SH-SY5Y (cell line): Measurements from ENCODE around the gene EHBP1.

ENCODE experiments used
- GATA2 ChIP-seq: IDR thresholded peaks from 2 replicates; pipeline ENCODE4 v1.6.1; 2011; ENCODE audit warnings: mild to moderate bottlenecking, low read depth, low read length
- GATA3 ChIP-seq: IDR thresholded peaks from 2 replicates; pipeline ENCODE4 v1.6.1; 2011; ENCODE audit warnings: low read depth, mild to moderate bottlenecking, low read length, moderate library complexity

DNA sequence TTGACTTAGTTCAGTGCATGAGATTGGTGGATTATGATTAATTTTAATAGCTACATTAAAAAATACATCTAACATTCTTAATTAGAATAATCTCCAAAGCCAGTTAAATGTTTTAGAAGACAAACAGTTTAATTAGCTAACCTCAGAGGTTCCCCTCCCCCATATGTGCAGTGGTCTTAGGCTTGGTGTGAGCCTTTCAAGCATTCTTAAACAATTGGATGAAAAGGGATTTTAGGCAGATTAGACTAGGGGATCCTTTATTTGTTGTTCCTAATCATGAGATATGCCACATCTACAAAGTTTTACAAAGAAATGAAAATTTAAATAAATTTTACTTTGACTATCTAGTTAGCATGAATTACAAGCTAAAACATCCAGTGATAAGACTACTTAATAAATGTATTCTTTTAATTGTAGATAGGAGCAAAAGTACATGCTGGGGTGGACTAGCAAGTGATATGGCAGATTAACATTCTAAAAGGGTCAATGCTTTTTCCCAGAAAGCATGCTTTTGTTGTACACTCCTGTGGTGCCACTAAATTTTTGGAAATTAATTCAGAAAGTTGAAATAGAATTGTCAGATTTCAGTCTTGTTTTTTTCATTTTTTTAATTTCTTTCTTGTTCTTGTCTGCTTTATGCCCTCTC is 302.4 kb downstream of the EHBP1 start:
- TF ChIP-seq GATA3 (no peak), GATA2 (no peak)
